Liver (tissue), 9 donors: ENCODE results near the gene TBC1D20. TPM values are rescaled to one million over a fixed set of nuclear protein-coding genes. Genes with fewer than 3 reads are reported as not detected.

Experiments
- DNase-seq: peaks from one replicate; pipeline ENCODE4 v3.0.0-alpha.2; 2017; ENCODE audit warnings: low spot score
- H3K27ac ChIP-seq, 2 donors: one replicate each; pipeline ENCODE4 v1.7.0; 2013; ENCODE audit warnings: inconsistent platforms in 2 of 2, low read length in 2 of 2, control low read depth in 1 of 2, low read depth in 1 of 2, mild to moderate bottlenecking in 1 of 2
- H3K27me3 ChIP-seq, 4 donors: one replicate each; pipeline versions ENCODE4 v1.6.1 to v1.7.0; 2013; ENCODE audit warnings: low read length in 3 of 4, inconsistent platforms in 1 of 4, mild to moderate bottlenecking in 1 of 4, moderate library complexity in 1 of 4; ENCODE audit not compliant: control insufficient read depth in 4 of 4, insufficient read depth in 4 of 4
- H3K36me3 ChIP-seq, 4 donors: one replicate each; pipeline versions ENCODE4 v1.6.1 to v1.7.0; 2013; ENCODE audit warnings: low read length in 3 of 4, mild to moderate bottlenecking in 3 of 4, low read depth in 1 of 4, moderate library complexity in 1 of 4; ENCODE audit not compliant: control insufficient read depth in 4 of 4, insufficient read depth in 3 of 4
- H3K4me1 ChIP-seq, 4 donors: one replicate each; pipeline versions ENCODE4 v1.6.1 to v1.7.0; 2013; ENCODE audit warnings: low read length in 3 of 4, mild to moderate bottlenecking in 3 of 4, moderate library complexity in 1 of 4; ENCODE audit not compliant: control insufficient read depth in 4 of 4, insufficient read depth in 4 of 4
- H3K4me3 ChIP-seq, 3 donors: one replicate each; pipeline versions ENCODE4 v1.6.1 to v1.7.0; 2013; ENCODE audit warnings: low read length in 3 of 3, control low read depth in 1 of 3, low read depth in 1 of 3, mild to moderate bottlenecking in 1 of 3
- H3K9ac ChIP-seq, 2 donors: one replicate each; pipeline ENCODE4 v1.7.0; 2013; ENCODE audit warnings: low read length in 2 of 2, mild to moderate bottlenecking in 2 of 2, moderate library complexity in 2 of 2, control low read depth in 1 of 2, low read depth in 1 of 2
- H3K9me3 ChIP-seq, 4 donors: one replicate each; pipeline versions ENCODE4 v1.6.1 to v1.7.0; 2013; ENCODE audit warnings: low read length in 3 of 4; ENCODE audit not compliant: control insufficient read depth in 4 of 4
- ATF3 ChIP-seq: IDR thresholded peaks from 2 replicates; pipeline ENCODE4 v1.6.1; 2016; ENCODE audit warnings: antibody characterized with exemption
- CTCF ChIP-seq: fragments of 150-350 bp; IDR thresholded peaks from 2 replicates; pipeline ENCODE4 v1.5.1; 2017; ENCODE audit warnings: improper control_type of control experiment, low read depth, low read length; ENCODE audit not compliant: missing input control
- EGR1 ChIP-seq, 2 donors: IDR thresholded peaks; 2 replicates each; pipeline ENCODE4 v1.6.1; 2016 to 2018; ENCODE audit warnings: antibody characterized with exemption in 2 of 2, low read depth in 2 of 2
- FOXA1 ChIP-seq: IDR thresholded peaks from 2 replicates; pipeline ENCODE4 v1.6.1; 2016; ENCODE audit warnings: antibody characterized with exemption
- FOXA2 ChIP-seq: IDR thresholded peaks from 2 replicates; pipeline ENCODE4 v1.6.1; 2016; ENCODE audit warnings: antibody characterized with exemption
- GABPA ChIP-seq, 2 donors: IDR thresholded peaks in 1 of 2; conservative IDR thresholded peaks in 1 of 2; 2 replicates each; pipeline ENCODE4 v1.6.1; 2016; ENCODE audit warnings: antibody characterized with exemption in 2 of 2, mild to moderate bottlenecking in 1 of 2, moderate library complexity in 1 of 2
- HNF4A ChIP-seq, 2 donors: conservative IDR thresholded peaks; 2 replicates each; pipeline ENCODE4 v1.6.1; 2016; ENCODE audit warnings: antibody characterized with exemption in 2 of 2, mild to moderate bottlenecking in 2 of 2
- HNF4G ChIP-seq: IDR thresholded peaks from 2 replicates; pipeline ENCODE4 v1.6.1; 2016; ENCODE audit warnings: antibody characterized with exemption
- JUND ChIP-seq, 2 donors: IDR thresholded peaks; 2 replicates each; pipeline ENCODE4 v1.6.1; 2016; ENCODE audit warnings: antibody characterized with exemption in 2 of 2
- MAX ChIP-seq: IDR thresholded peaks from 2 replicates; pipeline ENCODE4 v1.6.1; 2016; ENCODE audit warnings: antibody characterized with exemption
- NR2F2 ChIP-seq: IDR thresholded peaks from 2 replicates; pipeline ENCODE4 v1.6.1; 2016; ENCODE audit warnings: antibody characterized with exemption
- RAD21 ChIP-seq, 2 donors: IDR thresholded peaks; 2 replicates each; pipeline ENCODE4 v1.6.1; 2016; ENCODE audit warnings: antibody characterized with exemption in 2 of 2, mild to moderate bottlenecking in 2 of 2
- RXRA ChIP-seq, 2 donors: IDR thresholded peaks; 2 replicates each; pipeline ENCODE4 v1.6.1; 2017 to 2018; ENCODE audit warnings: antibody characterized with exemption in 2 of 2, mild to moderate bottlenecking in 1 of 2
- SP1 ChIP-seq: IDR thresholded peaks from 2 replicates; pipeline ENCODE4 v1.6.1; 2018; ENCODE audit warnings: antibody characterized with exemption, mild to moderate bottlenecking
- TAF1 ChIP-seq: conservative IDR thresholded peaks from 2 replicates; pipeline ENCODE4 v1.6.1; 2016; ENCODE audit warnings: antibody characterized with exemption, mild to moderate bottlenecking
- YY1 ChIP-seq: IDR thresholded peaks from 2 replicates; pipeline ENCODE4 v1.6.1; 2016; ENCODE audit warnings: antibody characterized with exemption, mild to moderate bottlenecking
- WGBS: extraction: QIAGEN DNeasy Blood & Tissue Kit; methylation state at CpG from one replicate; pipeline ENCODE4 v1.1.7; 2013; 5-methylcytosine and 5-hydroxymethylcytosine counted together
- polyA plus RNA-seq, 2 donors: library from polyadenylated mRNA; stranded (reverse) in 1 of 2; unstranded in 1 of 2; fragments of 200-250 nt in 1 of 2; fragments of >200 nt in 1 of 2; fragmentation: Nextera tagmentation in 1 of 2; extraction: Ambion mirVana in 1 of 2; gene quantifications; one replicate each; pipeline versions ENCODE4 v1.2.1 to v1.2.3, GENCODE V29; 2013 to 2015
- total RNA-seq, 2 donors: library from RNA; depleted of rRNA; stranded (reverse); fragments of >200 nt; gene quantifications; one replicate each; pipeline ENCODE4 v1.2.3, GENCODE V29; 2014
- TF ChIP-seq, protein P1 (sequence below): IDR thresholded peaks from 2 replicates; pipeline ENCODE4 v1.6.1; 2016; ENCODE audit warnings: antibody characterized with exemption, mild to moderate bottlenecking
- TF ChIP-seq, protein P2 (sequence below): IDR thresholded peaks from 2 replicates; pipeline ENCODE4 v1.6.1; 2016; ENCODE audit warnings: antibody characterized with exemption
- donor health status: healthy.
- donor health status: healthy.
- donor health status: healthy.
- donor health status: healthy.
- donor health status: healthy.

Gene TBC1D20
- total and polyA plus RNA-seq, 4 donors = 8.7 to 18.9 (median 11.9) TPM

- peak; percentile 74 for DNase-seq
- Histone ChIP-seq H3K9me3 (no peaks in the 10 kb centered on the region), H3K4me3 (peak overlapping the region; percentile 51 to 99 (median 66)), H3K27ac (peak overlapping the region; percentile 86 to 87), H3K27me3 (no peaks in the 10 kb centered on the region), H3K4me1 (peaks cover 0 to 23% (median 16%) of the 10 kb centered on the region in 4 donors), H3K36me3 (no peaks in the 10 kb centered on the region), H3K9ac (peak overlapping the region; percentile 49 to 61)
- TF ChIP-seq JUND (IDR thresholded peaks at IDR 0.05) (no peak), YY1 (peak; percentile 68), CTCF (no peak)
- WGBS = 7% methylated on average over 60 of the region's 60 CpGs
Measured at GRCh38 chr20:461254-462198, 807 bp downstream of the TBC1D20 start.

- peaks cover 4 to 23% (median 16%) of the 10 kb centered on the region in 4 donors for H3K4me1 ChIP-seq
- H3K9me3 ChIP-seq = no peaks in the 10 kb centered on the region
- peak overlapping the region in 1 of 2 donors; percentile 33 for H3K9ac ChIP-seq
- TF ChIP-seq, protein P1, sequence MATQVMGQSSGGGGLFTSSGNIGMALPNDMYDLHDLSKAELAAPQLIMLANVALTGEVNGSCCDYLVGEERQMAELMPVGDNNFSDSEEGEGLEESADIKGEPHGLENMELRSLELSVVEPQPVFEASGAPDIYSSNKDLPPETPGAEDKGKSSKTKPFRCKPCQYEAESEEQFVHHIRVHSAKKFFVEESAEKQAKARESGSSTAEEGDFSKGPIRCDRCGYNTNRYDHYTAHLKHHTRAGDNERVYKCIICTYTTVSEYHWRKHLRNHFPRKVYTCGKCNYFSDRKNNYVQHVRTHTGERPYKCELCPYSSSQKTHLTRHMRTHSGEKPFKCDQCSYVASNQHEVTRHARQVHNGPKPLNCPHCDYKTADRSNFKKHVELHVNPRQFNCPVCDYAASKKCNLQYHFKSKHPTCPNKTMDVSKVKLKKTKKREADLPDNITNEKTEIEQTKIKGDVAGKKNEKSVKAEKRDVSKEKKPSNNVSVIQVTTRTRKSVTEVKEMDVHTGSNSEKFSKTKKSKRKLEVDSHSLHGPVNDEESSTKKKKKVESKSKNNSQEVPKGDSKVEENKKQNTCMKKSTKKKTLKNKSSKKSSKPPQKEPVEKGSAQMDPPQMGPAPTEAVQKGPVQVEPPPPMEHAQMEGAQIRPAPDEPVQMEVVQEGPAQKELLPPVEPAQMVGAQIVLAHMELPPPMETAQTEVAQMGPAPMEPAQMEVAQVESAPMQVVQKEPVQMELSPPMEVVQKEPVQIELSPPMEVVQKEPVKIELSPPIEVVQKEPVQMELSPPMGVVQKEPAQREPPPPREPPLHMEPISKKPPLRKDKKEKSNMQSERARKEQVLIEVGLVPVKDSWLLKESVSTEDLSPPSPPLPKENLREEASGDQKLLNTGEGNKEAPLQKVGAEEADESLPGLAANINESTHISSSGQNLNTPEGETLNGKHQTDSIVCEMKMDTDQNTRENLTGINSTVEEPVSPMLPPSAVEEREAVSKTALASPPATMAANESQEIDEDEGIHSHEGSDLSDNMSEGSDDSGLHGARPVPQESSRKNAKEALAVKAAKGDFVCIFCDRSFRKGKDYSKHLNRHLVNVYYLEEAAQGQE = peak; percentile 60
- TF ChIP-seq MAX (no peak), ATF3 (no peak), YY1 (peak; percentile 26), SP1 (peak; percentile 12), GABPA (IDR thresholded peaks at IDR 0.05 in 1 of 2, conservative IDR thresholded peaks at IDR 0.05 in 1 of 2) (no peak), RXRA (IDR thresholded peaks at IDR 0.05) (peak; percentile 57 to 87), NR2F2 (no peak), EGR1 (IDR thresholded peaks at IDR 0.05; ENCODE audit: low read depth in 2 of 2) (no peak), RAD21 (IDR thresholded peaks at IDR 0.05) (no peak), CTCF (no peak), FOXA2 (no peak), HNF4G (no peak), TAF1 (no peak), HNF4A (conservative IDR thresholded peaks at IDR 0.05) (peak; percentile 49 to 65), JUND (IDR thresholded peaks at IDR 0.05) (peak in 1 of 2 donors; percentile 25), FOXA1 (no peak)
- TF ChIP-seq, protein P2, sequence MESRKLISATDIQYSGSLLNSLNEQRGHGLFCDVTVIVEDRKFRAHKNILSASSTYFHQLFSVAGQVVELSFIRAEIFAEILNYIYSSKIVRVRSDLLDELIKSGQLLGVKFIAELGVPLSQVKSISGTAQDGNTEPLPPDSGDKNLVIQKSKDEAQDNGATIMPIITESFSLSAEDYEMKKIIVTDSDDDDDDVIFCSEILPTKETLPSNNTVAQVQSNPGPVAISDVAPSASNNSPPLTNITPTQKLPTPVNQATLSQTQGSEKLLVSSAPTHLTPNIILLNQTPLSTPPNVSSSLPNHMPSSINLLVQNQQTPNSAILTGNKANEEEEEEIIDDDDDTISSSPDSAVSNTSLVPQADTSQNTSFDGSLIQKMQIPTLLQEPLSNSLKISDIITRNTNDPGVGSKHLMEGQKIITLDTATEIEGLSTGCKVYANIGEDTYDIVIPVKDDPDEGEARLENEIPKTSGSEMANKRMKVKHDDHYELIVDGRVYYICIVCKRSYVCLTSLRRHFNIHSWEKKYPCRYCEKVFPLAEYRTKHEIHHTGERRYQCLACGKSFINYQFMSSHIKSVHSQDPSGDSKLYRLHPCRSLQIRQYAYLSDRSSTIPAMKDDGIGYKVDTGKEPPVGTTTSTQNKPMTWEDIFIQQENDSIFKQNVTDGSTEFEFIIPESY = peak; percentile 21
- no peak overlapping the region for H3K4me3 ChIP-seq
- 25% methylated on average over 2 of the region's 2 CpGs for WGBS
- DNase-seq = no peak
- no peaks in the 10 kb centered on the region for H3K36me3 ChIP-seq
- H3K27me3 ChIP-seq = no peaks in the 10 kb centered on the region
- peak overlapping the region in 1 of 2 donors; percentile 87 for H3K27ac ChIP-seq
Measured at GRCh38 chr20:460707-461106, 1.6 kb downstream of the TBC1D20 start.
